ENCODE results near the gene ZNF296. TPM values are rescaled to one million over a fixed set of nuclear protein-coding genes. Genes with fewer than 3 reads are reported as not detected.

Gene ZNF296
- total and polyA plus RNA-seq, 2 experiments from 2014 or later, result 13.4 to 16.5 TPM

GRCh38 chr19:45047188-45047797 lies 29.0 kb downstream of the ZNF296 start:
- Mint-ChIP-seq H3K4me1 (no peaks in the 10 kb centered on the region), H3K4me3 (no peak overlapping the region)
- H3K79me2 ChIP-seq (replicated peaks; ENCODE audit: insufficient read depth), result peaks cover 83% of the 10 kb centered on the region

GRCh38 chr19:45046355-45046754 lies 29.9 kb downstream of the ZNF296 start:
- Histone ChIP-seq H3K4me2 (no peak overlapping the region), H3K4me3 (no peak overlapping the region), H3K27ac (ENCODE audit: low read depth) (no peak overlapping the region), H2AFZ (no peak overlapping the region), H3K9me2 (ENCODE audit: insufficient read depth) (no peaks in the 10 kb centered on the region), H3K27me3 (ENCODE audit: insufficient read depth) (no peaks in the 10 kb centered on the region), H4K20me1 (replicated peaks; ENCODE audit: insufficient read depth) (peaks cover 47% of the 10 kb centered on the region; the same call in 1 of the 2 replicates), H3K4me1 (ENCODE audit: insufficient read depth) (no peaks in the 10 kb centered on the region), H3F3A (replicated peaks; ENCODE audit: low read depth) (0 out of 2 replicates have a peak, but pooled peaks cover 4% of the 10 kb centered on the region), H3K79me2 (replicated peaks; ENCODE audit: insufficient read depth) (peaks cover 90% of the 10 kb centered on the region), H3K36me3 (ENCODE audit: insufficient read depth) (peaks cover 20% of the 10 kb centered on the region; the same call in 1 of the 2 replicates)
- DNase-seq (ENCODE audit: low spot score), result no peak
- H3K9me3 Mint-ChIP-seq, result no peaks in the 10 kb centered on the region
- peaks cover 52% of the 10 kb centered on the region for H3K36me3 Mint-ChIP-seq (ENCODE audit: low read depth)
- peaks cover 5% of the 10 kb centered on the region for H3K27me3 Mint-ChIP-seq (ENCODE audit: insufficient read depth, low read depth, poor library complexity)
- no peak overlapping the region for H3K27ac Mint-ChIP-seq
- H3K4me1 Mint-ChIP-seq, result no peaks in the 10 kb centered on the region
- H3K4me3 Mint-ChIP-seq, result no peak overlapping the region
- no peak for ATAC-seq
- TF ChIP-seq ZNF331 (CRISPR knock-in tag; IDR thresholded peaks at IDR 0.05; ENCODE audit: low read depth), result no peak
- TF ChIP-seq REST (IDR thresholded peaks at IDR 0.05; ENCODE audit: unreplicated experiment), result no peak
- no peak for TF ChIP-seq EZH2phosphoT487 (IDR thresholded peaks at IDR 0.05; ENCODE audit: unreplicated experiment)
- TF ChIP-seq POLR2AphosphoS5 (IDR thresholded peaks at IDR 0.05; ENCODE audit: low read depth), result no peak
- no peak for TF ChIP-seq STAT1 (IDR thresholded peaks at IDR 0.05; ENCODE audit: unreplicated experiment)
- TF ChIP-seq CREB1 (CRISPR knock-in tag; IDR thresholded peaks at IDR 0.05; ENCODE audit: low read depth), result no peak
- TF ChIP-seq ZNF114 (CRISPR knock-in tag; IDR thresholded peaks at IDR 0.05), result no peak
- no peak for TF ChIP-seq EZH2 (IDR thresholded peaks at IDR 0.05; ENCODE audit: low read depth, unreplicated experiment)
- TF ChIP-seq JUNB (IDR thresholded peaks at IDR 0.05; ENCODE audit: unreplicated experiment), result no peak
- no peak for TF ChIP-seq CTCF (conservative IDR thresholded peaks at IDR 0.05; ENCODE audit: low read depth in 2 of 2)
- TF ChIP-seq NANOG (IDR thresholded peaks at IDR 0.05; ENCODE audit: borderline replicate concordance), result no peak

More at GRCh38 chr19:45047188-45047797, 29.0 kb downstream of the ZNF296 start:
- H3K27me3 ChIP-seq (ENCODE audit: insufficient read depth), result no peaks in the 10 kb centered on the region
- H2AFZ ChIP-seq, result no peak overlapping the region
- no peak for ATAC-seq
- H4K20me1 ChIP-seq (replicated peaks; ENCODE audit: insufficient read depth), result peaks cover 39% of the 10 kb centered on the region; the same call in 1 of the 2 replicates
- H3F3A ChIP-seq (replicated peaks; ENCODE audit: low read depth), result 0 out of 2 replicates have a peak, but pooled peaks cover 4% of the 10 kb centered on the region
- Mint-ChIP-seq H3K27ac (no peak overlapping the region), H3K27me3 (ENCODE audit: insufficient read depth, low read depth, poor library complexity) (peaks cover 5% of the 10 kb centered on the region), H3K36me3 (ENCODE audit: low read depth) (peaks cover 48% of the 10 kb centered on the region), H3K9me3 (no peaks in the 10 kb centered on the region)
- no peak overlapping the region for H3K4me2 ChIP-seq
- TF ChIP-seq ZNF331 (CRISPR knock-in tag; IDR thresholded peaks at IDR 0.05; ENCODE audit: low read depth) (no peak), NANOG (IDR thresholded peaks at IDR 0.05; ENCODE audit: borderline replicate concordance) (no peak), JUNB (IDR thresholded peaks at IDR 0.05; ENCODE audit: unreplicated experiment) (no peak), POLR2AphosphoS5 (IDR thresholded peaks at IDR 0.05; ENCODE audit: low read depth) (no peak), EZH2phosphoT487 (IDR thresholded peaks at IDR 0.05; ENCODE audit: unreplicated experiment) (no peak), CTCF (conservative IDR thresholded peaks at IDR 0.05; ENCODE audit: low read depth in 2 of 2) (no peak)
- no peak overlapping the region for H3K4me3 ChIP-seq
- H3K9me2 ChIP-seq (ENCODE audit: insufficient read depth), result no peaks in the 10 kb centered on the region
- H3K36me3 ChIP-seq (ENCODE audit: insufficient read depth), result peaks cover 15% of the 10 kb centered on the region; the same call in 1 of the 2 replicates
- no peak for DNase-seq (ENCODE audit: low spot score)
- peak overlapping the region; percentile 50 for H3K27ac ChIP-seq (ENCODE audit: low read depth)
- H3K4me1 ChIP-seq (ENCODE audit: insufficient read depth), result no peaks in the 10 kb centered on the region

All from GM23338 (cell line).